NT2/D1 (cell line): ENCODE data around the gene UPK3BL2.
"Not testable (repeated sequence)": the region's sequence is repeated elsewhere in the genome, so short reads cannot be mapped to it uniquely, and the experiment has no call there.

ENCODE experiments used
- DNase-seq: peaks from one replicate; pipeline ENCODE4 v3.0.0-alpha.2; 2011; ENCODE audit warnings: low read depth, low spot score
- H3K27me3 ChIP-seq: 2 replicates; pipeline ENCODE4 v1.6.0; 2011; ENCODE audit warnings: mild to moderate bottlenecking; ENCODE audit not compliant: insufficient read length, insufficient read depth
- H3K36me3 ChIP-seq: 2 replicates; pipeline ENCODE4 v1.6.1; 2011; ENCODE audit warnings: mild to moderate bottlenecking, low read length, mixed read lengths; ENCODE audit not compliant: insufficient read depth, insufficient read length
- H3K4me1 ChIP-seq: 2 replicates; pipeline ENCODE4 v1.5.1; 2011; ENCODE audit not compliant: insufficient read depth, insufficient read length
- H3K4me3 ChIP-seq: 2 replicates; pipeline ENCODE4 v1.5.1; 2011; ENCODE audit warnings: low read depth; ENCODE audit not compliant: insufficient read length
- H3K9ac ChIP-seq: 2 replicates; pipeline ENCODE4 v1.6.0; 2011; ENCODE audit warnings: low read depth; ENCODE audit not compliant: insufficient read length
- H3K9me3 ChIP-seq: 2 replicates; pipeline ENCODE4 v1.5.1; 2011; ENCODE audit warnings: mild to moderate bottlenecking, low read length; ENCODE audit not compliant: insufficient read depth

UPK3BL2 gene

DNA sequence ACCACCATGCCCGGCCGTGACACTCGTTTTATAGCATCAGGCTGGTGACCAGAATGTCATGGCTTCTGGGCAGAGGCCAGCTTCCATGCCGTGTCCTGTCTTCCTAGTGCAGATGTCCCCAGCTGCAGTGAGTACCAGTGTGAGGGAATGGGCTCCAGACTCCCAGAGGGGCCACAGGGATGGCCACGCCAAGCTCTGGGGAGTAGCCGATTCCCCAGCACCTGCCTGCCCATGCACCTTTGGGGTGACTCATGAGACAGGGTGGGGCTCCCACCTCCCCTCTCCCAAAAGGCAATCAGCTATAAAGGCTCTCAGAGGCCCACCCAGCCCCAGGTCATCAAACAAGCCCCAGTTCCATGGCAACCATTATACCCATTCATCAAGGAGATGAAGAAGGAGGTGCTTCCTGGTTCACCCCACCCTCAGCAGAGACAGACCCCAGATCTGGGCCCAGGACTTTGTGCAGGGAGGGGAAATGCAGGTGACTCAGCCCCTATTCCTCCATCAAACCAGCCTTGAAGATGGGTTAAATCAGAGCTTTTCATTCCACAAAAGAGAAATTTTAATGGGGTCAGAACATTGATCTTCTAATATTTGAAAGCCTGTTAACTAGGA, 7.4 kb upstream of the UPK3BL2 start, which contains the start of gene SPDYE2:
SPDYE2 (plus strand) TSS at position 419 of the 615 bp plus-strand sequence. CDS start 2,030 bp downstream, outside the sequence.
- H3K4me3 ChIP-seq, H3K9me3 ChIP-seq, H3K36me3 ChIP-seq, H3K9ac ChIP-seq, DNase-seq, H3K4me1 ChIP-seq, H3K27me3 ChIP-seq: not testable (repeated sequence)

DNA sequence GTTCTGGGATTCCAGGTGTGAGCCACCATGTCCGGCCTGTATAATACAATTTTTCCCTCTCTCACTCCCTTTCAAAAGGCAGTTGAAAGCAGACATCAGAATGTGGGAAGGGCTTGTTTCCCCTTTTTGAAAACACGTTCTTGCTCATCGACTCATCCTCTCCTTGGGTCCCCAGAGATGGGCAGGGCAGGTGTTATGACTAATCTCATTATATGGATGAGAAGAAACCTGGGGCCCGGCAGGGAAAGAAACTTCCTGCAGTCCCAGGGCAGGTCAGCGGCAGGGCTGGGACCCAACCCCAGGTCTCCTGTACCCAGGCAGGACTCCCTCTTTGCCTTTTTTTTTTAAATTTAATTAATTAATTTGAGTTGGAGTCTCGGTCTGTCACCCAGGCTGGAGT, 2.9 kb upstream of the UPK3BL2 start:
- H3K9me3 ChIP-seq, H3K4me3 ChIP-seq, DNase-seq: not testable (repeated sequence)

DNA sequence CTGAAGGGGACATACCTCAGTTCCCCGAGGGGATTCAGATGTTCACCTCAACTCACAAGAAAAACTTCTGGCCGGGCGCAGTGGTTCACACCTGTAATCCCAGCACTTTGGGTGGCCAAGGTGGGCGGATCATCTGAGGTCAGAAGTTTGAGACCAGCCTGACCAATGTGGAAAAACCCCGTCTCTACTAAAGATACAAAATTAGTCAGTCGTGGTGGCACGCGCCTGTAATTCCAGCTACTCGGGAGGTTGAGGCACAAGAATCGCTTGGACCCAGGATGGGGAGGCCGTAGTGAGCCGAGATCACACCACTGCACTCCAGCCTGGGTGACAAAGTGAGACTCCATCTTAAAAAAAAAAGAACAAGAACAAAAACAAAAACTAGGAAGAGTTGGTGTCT, 1.8 kb upstream of the UPK3BL2 start:
- H3K9me3 ChIP-seq, H3K36me3 ChIP-seq, H3K4me1 ChIP-seq, H3K27me3 ChIP-seq, H3K9ac ChIP-seq, DNase-seq, H3K4me3 ChIP-seq: not testable (repeated sequence)

More for the DNA sequence above, 2.9 kb upstream of the UPK3BL2 start:
- not testable (repeated sequence) for H3K36me3 ChIP-seq, H3K4me1 ChIP-seq, H3K9ac ChIP-seq, H3K27me3 ChIP-seq

DNA sequence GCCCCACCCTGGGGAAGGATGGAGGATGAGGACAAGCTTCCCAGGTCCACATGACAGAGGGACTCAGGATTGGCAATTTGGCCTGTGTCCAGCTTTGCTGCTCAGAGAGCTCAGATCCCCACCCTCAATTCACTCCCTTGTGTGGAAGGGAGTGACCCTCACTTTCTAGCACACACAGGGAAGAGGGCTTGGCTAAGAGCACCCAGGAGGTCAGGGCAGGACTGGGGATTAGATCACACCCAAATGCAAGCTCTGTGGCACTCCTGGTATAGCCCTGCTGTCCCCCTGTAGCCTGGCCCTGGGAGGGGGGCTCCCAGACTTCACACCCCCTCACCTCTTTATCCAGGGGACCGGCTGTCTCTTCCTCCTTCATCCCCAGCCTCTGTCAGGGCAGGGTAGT, 876 bp upstream of the UPK3BL2 start:
- not testable (repeated sequence) for H3K36me3 ChIP-seq, H3K9me3 ChIP-seq, H3K9ac ChIP-seq, H3K27me3 ChIP-seq, DNase-seq, H3K4me1 ChIP-seq, H3K4me3 ChIP-seq

DNA sequence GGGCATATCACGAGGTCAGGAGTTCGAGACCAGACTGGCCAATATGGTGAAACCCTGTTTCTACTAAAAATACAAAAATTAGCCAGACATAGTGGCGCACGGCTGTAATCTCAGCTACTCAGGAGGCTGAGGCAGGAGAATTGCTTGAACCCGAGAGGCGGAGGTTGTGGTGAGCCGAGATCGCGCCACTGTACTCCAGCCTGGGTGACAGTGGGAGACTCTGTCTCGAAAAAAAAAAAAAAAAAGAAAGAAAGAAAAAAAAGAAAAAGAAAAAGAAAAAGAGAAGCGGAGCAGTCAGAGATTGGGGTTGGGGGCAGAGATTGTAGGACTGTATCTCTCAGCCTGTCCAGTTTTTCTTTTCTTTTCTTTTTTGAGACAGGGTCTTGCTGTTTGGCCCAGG, 725 bp downstream of the UPK3BL2 start:
- H3K9ac ChIP-seq, DNase-seq, H3K9me3 ChIP-seq, H3K36me3 ChIP-seq, H3K4me3 ChIP-seq, H3K4me1 ChIP-seq, H3K27me3 ChIP-seq: not testable (repeated sequence)

DNA sequence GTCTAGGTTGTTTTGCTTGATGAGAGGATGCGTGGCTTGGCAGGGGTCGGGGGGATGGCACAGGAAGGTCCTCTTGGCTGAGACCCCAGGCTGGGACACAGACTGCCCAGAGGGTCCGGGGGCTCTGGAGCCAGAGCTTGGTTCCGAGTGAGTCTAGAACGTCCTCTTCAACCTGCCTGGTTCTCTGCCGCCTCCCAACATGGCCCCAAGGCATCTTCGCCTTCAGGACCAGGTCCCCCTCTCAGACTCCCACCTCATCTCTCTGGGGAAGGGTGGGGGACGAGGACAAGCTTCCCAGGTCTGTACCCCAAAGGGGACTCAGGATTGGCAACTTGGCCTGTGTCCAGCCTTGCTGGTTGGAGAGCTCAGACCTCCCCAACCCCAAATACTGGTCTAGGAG, 1.4 kb downstream of the UPK3BL2 start:
- not testable (repeated sequence) for H3K36me3 ChIP-seq, H3K4me1 ChIP-seq, DNase-seq, H3K27me3 ChIP-seq, H3K9me3 ChIP-seq, H3K4me3 ChIP-seq, H3K9ac ChIP-seq

DNA sequence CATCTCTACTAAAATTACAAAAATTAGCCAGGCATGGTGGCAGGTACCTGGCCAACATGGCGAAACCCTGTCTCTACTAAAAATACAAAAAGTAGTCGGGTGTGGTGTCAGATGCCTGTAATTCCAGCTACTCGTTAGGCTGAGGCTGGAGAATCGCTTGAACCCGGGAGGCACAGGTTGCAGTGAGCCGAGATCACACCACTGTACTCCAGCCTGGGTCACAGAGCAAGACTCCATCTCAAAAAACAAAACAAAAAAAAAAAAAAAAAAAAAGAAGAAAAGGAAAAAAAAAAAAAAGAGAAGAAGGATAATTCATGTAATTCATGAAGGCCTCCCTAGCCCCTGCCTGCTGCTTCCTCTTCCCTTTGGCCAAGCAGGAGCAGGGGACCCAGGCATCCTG, 2.9 kb downstream of the UPK3BL2 start:
- H3K9me3 ChIP-seq, H3K4me1 ChIP-seq, H3K9ac ChIP-seq, H3K27me3 ChIP-seq, H3K4me3 ChIP-seq, DNase-seq, H3K36me3 ChIP-seq: not testable (repeated sequence)

DNA sequence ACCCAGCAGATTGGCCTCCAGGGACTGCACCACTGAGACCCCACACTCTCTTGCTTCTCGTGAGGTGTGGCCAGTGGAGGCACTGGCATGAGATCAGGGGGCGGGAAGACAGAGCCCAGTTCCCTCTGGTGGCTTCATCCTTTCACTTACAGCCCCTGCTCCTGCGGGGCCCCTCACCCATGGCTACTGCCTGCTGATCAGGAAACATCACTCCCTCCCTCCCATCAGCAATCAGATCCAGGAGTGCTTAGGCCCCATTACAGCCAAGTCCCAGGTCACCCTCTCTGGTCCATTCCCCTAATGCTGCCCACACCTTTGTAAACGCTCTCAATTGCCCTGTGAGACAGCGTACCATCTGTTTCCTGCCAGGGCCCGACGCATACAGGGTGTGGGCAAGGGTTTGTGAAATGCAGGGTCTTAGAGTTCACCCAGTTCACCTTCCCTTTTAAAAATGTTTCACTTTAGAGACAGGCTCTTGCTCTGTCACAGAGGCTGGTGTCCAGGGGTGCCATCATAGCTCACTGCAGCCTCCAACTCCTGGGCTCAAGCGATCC, 8.4 kb downstream of the UPK3BL2 start:
- not testable (repeated sequence) for H3K9ac ChIP-seq, H3K9me3 ChIP-seq, H3K4me3 ChIP-seq, H3K4me1 ChIP-seq, DNase-seq, H3K27me3 ChIP-seq, H3K36me3 ChIP-seq

DNA sequence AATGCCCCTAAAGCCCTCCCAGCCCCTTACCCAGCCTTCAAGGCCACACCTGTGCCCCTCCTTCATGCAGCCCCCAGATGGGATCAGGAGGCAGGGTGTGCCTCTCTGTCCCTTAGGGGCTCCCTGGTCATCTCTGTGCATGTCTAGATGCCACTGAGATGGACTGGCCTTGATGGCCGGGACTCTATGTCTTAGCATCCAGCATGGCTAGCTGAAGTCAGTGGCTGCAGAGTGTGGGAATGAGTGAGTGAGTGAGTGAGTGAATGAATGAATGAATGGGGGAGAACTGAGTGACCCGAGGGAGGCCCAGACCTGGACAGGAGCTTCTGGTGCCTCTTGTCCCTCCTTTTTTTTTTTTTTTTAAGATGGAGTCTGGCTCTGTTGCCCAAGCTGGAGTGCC, 11.4 kb downstream of the UPK3BL2 start:
- H3K27me3 ChIP-seq, result not testable (repeated sequence)

DNA sequence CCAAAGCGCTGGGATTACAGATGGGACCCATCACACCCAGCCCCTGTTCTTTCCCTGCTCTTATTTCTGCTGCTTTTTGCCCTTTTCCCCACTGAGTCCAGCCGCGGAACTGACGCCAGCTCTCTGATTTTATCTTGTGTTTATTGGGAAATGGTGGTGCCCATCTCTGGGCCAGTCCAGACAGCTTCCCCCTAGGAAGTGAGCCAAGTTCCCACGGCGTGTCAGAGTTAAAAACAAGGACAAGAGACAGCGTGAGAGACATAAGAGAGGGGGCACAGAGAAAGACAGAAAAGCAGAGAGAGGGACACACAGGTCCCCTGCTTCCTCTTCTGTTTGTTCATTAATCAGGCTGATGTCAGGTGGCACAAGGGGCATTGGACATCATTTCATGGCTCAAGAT, 11.9 kb downstream of the UPK3BL2 start:
- H3K36me3 ChIP-seq, H3K9ac ChIP-seq, H3K9me3 ChIP-seq, H3K27me3 ChIP-seq, H3K4me3 ChIP-seq, DNase-seq, H3K4me1 ChIP-seq: not testable (repeated sequence)

More for the DNA sequence above, 11.4 kb downstream of the UPK3BL2 start:
- H3K4me3 ChIP-seq, H3K4me1 ChIP-seq, H3K9ac ChIP-seq, H3K36me3 ChIP-seq, DNase-seq, H3K9me3 ChIP-seq: not testable (repeated sequence)

DNA sequence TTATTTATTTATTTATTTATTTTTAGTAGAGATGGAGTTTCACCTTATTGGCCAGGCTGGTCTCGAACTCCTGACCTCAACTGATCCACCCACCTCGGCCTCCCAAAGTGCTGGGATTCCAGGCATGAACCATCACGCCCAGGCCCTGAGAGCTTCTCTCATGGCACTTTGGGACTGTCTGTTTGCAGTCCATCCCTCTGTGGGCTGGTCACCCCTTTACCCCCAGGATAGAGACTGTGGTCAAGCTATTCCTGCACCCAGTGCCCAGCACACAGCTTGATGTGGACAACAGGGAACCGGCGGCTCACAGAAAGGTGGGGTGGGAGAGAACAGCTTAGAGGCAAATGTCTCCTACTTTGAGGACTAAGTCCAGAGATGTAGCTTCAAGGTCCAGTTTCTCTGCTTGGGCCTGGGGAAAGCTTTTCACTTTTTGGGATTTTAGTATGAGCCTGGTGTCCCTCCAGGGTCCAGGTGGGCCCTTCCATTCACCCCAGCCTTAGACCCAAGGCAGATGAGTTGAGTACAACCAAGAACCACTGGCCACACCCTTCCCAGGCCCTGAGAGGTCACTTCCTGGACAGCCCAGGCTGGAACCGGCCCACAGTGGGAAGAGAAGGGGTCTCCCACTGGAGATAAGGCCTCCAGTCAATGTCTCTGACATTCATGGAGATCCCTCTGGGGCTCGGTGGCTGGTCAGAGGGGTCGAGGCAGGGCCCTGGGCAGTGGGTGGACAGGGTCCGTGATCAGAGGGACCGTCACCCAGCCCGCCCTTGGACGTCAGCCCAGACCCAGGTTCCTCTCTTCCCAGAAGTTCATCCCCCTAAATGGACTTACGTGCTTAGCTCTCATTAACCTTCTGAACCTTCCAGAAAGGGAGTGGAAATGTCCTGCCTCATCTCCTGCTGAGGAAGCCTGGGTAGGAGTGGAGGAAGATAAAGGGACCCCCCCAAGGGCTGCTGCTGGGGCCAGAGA, 15.4 kb downstream of the UPK3BL2 start:
- H3K4me3 ChIP-seq, H3K36me3 ChIP-seq, H3K4me1 ChIP-seq, H3K9me3 ChIP-seq, H3K27me3 ChIP-seq, DNase-seq, H3K9ac ChIP-seq: not testable (repeated sequence)

DNA sequence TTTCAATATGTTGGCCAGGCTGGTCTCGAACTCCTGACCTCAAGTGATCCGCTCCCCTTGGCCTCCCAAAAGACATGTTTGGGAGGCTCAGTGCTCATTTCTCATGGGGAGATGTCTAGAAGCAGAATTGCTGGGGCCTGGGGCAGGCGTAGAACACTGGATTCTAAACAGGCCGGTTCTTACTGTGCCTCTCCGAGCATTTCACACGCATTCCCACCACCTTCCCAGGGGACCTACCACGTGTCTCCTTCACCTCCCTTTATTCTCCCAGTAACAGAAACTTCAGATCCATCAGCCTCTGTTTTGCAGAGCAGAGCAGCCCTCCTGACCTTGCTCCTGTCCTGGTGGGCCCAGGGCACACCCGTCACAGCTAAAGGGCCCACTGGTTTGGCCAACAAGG, 16.3 kb downstream of the UPK3BL2 start:
- H3K4me1 ChIP-seq, H3K9ac ChIP-seq, H3K9me3 ChIP-seq, H3K36me3 ChIP-seq, H3K27me3 ChIP-seq, DNase-seq, H3K4me3 ChIP-seq: not testable (repeated sequence)
